BE2C (cell line): ENCODE data around the gene PMIS2.

Experiments
- DNase-seq: peaks from one replicate; pipeline ENCODE4 v3.0.0-alpha.2; 2020
- H3K27me3 ChIP-seq: fragments of 250-450 bp; sonication (Bioruptor Pico); 2 replicates; pipeline ENCODE4 v1.5.1; 2020; ENCODE audit warnings: mild to moderate bottlenecking
- H3K36me3 ChIP-seq: fragments of 250-450 bp; sonication (Bioruptor Pico); 2 replicates; pipeline ENCODE4 v1.5.1; 2020; ENCODE audit warnings: mild to moderate bottlenecking
- H3K4me1 ChIP-seq: fragments of 250-450 bp; sonication (Bioruptor Pico); 2 replicates; pipeline ENCODE4 v1.5.1; 2020
- H3K4me3 ChIP-seq: 2 replicates; pipeline ENCODE4 v1.5.1; 2011; ENCODE audit warnings: low read depth, low read length
- H3K9me3 ChIP-seq: fragments of 250-450 bp; sonication (Bioruptor Pico); 2 replicates; pipeline ENCODE4 v1.5.1; 2020
- CTCF ChIP-seq: IDR thresholded peaks from 2 replicates; pipeline ENCODE4 v1.5.1; 2012; ENCODE audit warnings: mild to moderate bottlenecking, low read depth, low read length

The PMIS2 gene

GRCh38 chr19:35554076-35554475 is 31.9 kb upstream of the PMIS2 start:
- no peak for TF ChIP-seq CTCF
- DNase-seq, result no peak
- peaks cover 5% of the 10 kb centered on the region for H3K4me1 ChIP-seq
- no peaks in the 10 kb centered on the region for H3K9me3 ChIP-seq
- H3K27me3 ChIP-seq, result no peaks in the 10 kb centered on the region
- H3K4me3 ChIP-seq, result no peak overlapping the region
- no peaks in the 10 kb centered on the region for H3K36me3 ChIP-seq

- TF ChIP-seq CTCF, result peak; percentile 41
- no peak overlapping the region for H3K4me3 ChIP-seq
- peaks cover 4% of the 10 kb centered on the region; the same call in 1 of the 2 replicates for H3K27me3 ChIP-seq
- H3K9me3 ChIP-seq, result no peaks in the 10 kb centered on the region
- H3K36me3 ChIP-seq, result no peaks in the 10 kb centered on the region
- H3K4me1 ChIP-seq, result peaks cover 5% of the 10 kb centered on the region
- peak; percentile 68 for DNase-seq
Observed at GRCh38 chr19:35555301-35556005, 30.5 kb upstream of the PMIS2 start.

- H3K4me1 ChIP-seq, result peaks cover 5% of the 10 kb centered on the region
- TF ChIP-seq CTCF, result no peak
- H3K4me3 ChIP-seq, result no peak overlapping the region
- H3K27me3 ChIP-seq, result peaks cover 4% of the 10 kb centered on the region; the same call in 1 of the 2 replicates
- H3K9me3 ChIP-seq, result no peaks in the 10 kb centered on the region
- H3K36me3 ChIP-seq, result no peaks in the 10 kb centered on the region
- no peak for DNase-seq
Observed at GRCh38 chr19:35556025-35556590, 29.9 kb upstream of the PMIS2 start.

DNA sequence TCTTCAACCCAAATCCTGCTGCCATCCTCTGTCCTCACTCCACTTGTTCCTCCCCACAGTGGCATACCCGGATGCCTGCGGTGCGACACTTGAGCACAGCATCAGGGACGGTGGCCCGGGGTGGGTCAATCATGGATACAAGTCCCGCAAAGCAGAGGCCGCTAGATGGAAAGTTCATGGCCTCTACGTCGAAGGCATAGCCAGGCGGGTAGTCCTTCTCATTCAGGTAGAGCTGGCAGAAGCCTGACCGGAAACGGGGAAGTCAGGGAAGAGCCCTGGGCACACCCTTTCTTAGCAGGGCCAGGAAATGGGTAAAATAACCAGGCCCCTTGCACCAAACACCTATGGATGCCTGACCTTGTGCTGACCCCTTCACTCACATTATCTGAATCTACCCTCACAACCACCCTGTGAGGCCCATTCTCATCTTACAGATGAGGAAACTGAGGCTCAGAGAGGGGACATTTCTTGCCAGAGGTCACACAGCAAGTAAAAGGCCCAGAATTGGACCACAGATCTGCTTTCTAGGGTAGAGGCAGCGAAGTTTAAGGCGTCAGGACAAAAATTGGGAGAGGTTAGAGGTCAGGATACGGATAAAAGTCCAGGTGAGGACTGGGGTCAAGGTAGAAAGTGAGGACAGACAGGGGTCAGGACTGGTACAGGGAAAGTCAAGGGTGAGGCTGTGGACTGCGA is 29.0 kb upstream of the PMIS2 start:
- no peak for DNase-seq
- H3K36me3 ChIP-seq, result no peaks in the 10 kb centered on the region
- peaks cover 5% of the 10 kb centered on the region; the same call in 1 of the 2 replicates for H3K27me3 ChIP-seq
- TF ChIP-seq CTCF, result no peak
- peak overlapping the region; percentile 62; the same call in 1 of the 2 replicates for H3K4me3 ChIP-seq
- H3K9me3 ChIP-seq, result no peaks in the 10 kb centered on the region
- H3K4me1 ChIP-seq, result peaks cover 5% of the 10 kb centered on the region

DNA sequence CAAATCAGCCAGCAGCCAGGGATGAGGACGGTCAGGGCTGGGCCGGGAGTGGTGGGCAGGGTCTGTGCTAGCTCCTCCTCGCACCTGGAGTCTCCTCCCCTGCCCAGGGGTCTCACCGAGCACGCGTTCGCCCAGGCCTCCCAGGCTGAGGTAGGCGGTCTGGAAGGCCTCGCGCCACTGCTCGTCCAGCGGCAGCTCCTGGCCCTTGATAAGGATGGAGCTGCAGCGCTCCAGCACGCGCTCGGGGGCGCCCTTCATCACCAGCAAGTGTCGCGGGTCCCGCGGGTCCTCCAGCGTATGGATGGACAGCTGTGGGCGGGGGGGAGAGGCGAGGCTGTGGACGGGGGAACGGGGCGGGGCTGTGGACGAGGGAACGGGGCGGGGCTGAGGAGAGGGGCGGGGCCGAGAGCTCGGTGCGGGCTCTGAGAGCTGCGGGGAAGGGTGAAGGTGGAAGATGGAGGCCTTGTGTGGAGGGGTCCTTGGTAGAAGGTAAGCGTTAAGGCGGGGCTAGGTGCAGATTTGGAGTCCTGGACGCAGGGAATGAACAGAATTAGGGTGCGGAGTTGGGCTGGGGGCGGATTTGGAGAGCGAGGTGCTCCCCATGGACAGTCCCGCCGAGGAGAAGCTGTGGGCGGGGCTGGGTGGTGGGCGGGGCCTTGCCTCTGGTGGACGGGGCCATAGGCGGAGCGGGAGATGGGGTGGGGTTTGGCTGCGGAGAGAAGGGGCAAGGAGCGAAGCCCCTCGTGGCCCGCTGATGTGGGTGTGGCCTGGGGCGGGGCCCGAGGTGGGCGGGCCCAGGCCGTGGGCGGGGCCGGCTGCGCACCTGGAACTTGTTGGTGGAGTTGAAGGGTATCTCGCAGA is 28.2 kb upstream of the PMIS2 start:
- Histone ChIP-seq H3K27me3 (peaks cover 8% of the 10 kb centered on the region; the same call in 1 of the 2 replicates), H3K4me1 (peaks cover 5% of the 10 kb centered on the region), H3K36me3 (no peaks in the 10 kb centered on the region), H3K4me3 (peak overlapping the region; percentile 62), H3K9me3 (no peaks in the 10 kb centered on the region)
- DNase-seq, result peak; percentile 99
- TF ChIP-seq CTCF, result peak; percentile 24; the same call in 1 of the 2 replicates
